Measurements from ENCODE around the gene PCNX1. TPM values are rescaled to one million over a fixed set of nuclear protein-coding genes. Genes with fewer than 3 reads are reported as not detected.

PCNX1 gene
- total and polyA plus RNA-seq, 4 donors: 5.2 to 103 (median 37.9) TPM

GRCh38 chr14:70893858-70894291 is 13.4 kb upstream of the PCNX1 start:
- no peaks in the 10 kb centered on the region for H3K27me3 ChIP-seq (ENCODE audit: control insufficient read depth in 3 of 3, insufficient read depth in 3 of 3, low read length in 2 of 3)
- ATAC-seq (ENCODE audit: insufficient read depth, low FRiP score): no peak
- TF ChIP-seq CTCF (IDR thresholded peaks at IDR 0.05; ENCODE audit: control extremely low read depth, extremely low read depth): no peak
- no peak overlapping the region for H3K9ac ChIP-seq (ENCODE audit: insufficient read depth in 1 of 2, low read length in 2 of 2)
- no peak overlapping the region for H3K4me3 ChIP-seq
- WGBS, 2 donors: 79 to 81% methylated on average over 5 of the region's 5 CpGs
- H3K27ac ChIP-seq (ENCODE audit: low read depth in 1 of 2, low read length in 1 of 2): no peak overlapping the region
- DNase-seq: no peak
- peaks cover 0 to 9% (median 3%) of the 10 kb centered on the region in 5 donors for H3K4me1 ChIP-seq (ENCODE audit: control insufficient read depth in 5 of 5, insufficient read depth in 5 of 5, low read length in 5 of 5)
- H3K9me3 ChIP-seq (ENCODE audit: control insufficient read depth in 4 of 4, insufficient read depth in 3 of 4, low read length in 3 of 4): no peaks in the 10 kb centered on the region
- no peaks in the 10 kb centered on the region for H3K36me3 ChIP-seq (ENCODE audit: control insufficient read depth in 4 of 4, insufficient read depth in 4 of 4, low read length in 4 of 4)

GRCh38 chr14:70894868-70895267 is 12.4 kb upstream of the PCNX1 start:
- Histone ChIP-seq H3K9ac (ENCODE audit: insufficient read depth in 1 of 2, low read length in 2 of 2) (no peak overlapping the region), H3K4me3 (no peak overlapping the region), H3K36me3 (ENCODE audit: control insufficient read depth in 4 of 4, insufficient read depth in 4 of 4, low read length in 4 of 4) (no peaks in the 10 kb centered on the region), H3K9me3 (ENCODE audit: control insufficient read depth in 4 of 4, insufficient read depth in 3 of 4, low read length in 3 of 4) (no peaks in the 10 kb centered on the region), H3K27ac (ENCODE audit: low read depth in 1 of 2, low read length in 1 of 2) (no peak overlapping the region), H3K4me1 (ENCODE audit: control insufficient read depth in 5 of 5, insufficient read depth in 5 of 5, low read length in 5 of 5) (peaks cover 0 to 9% (median 3%) of the 10 kb centered on the region in 5 donors), H3K27me3 (ENCODE audit: control insufficient read depth in 3 of 3, insufficient read depth in 3 of 3, low read length in 2 of 3) (no peaks in the 10 kb centered on the region)
- ATAC-seq (ENCODE audit: insufficient read depth, low FRiP score) (no peak), DNase-seq (no peak)
- no peak for TF ChIP-seq CTCF (IDR thresholded peaks at IDR 0.05; ENCODE audit: control extremely low read depth, extremely low read depth)
- 50 to 51% methylated on average over 2 of the region's 2 CpGs for WGBS, 2 donors

- no peak for ATAC-seq (ENCODE audit: insufficient read depth, low FRiP score)
- no peaks in the 10 kb centered on the region for H3K9me3 ChIP-seq (ENCODE audit: control insufficient read depth in 4 of 4, insufficient read depth in 3 of 4, low read length in 3 of 4)
- no peaks in the 10 kb centered on the region for H3K27me3 ChIP-seq (ENCODE audit: control insufficient read depth in 3 of 3, insufficient read depth in 3 of 3, low read length in 2 of 3)
- H3K4me1 ChIP-seq (ENCODE audit: control insufficient read depth in 5 of 5, insufficient read depth in 5 of 5, low read length in 5 of 5): peaks cover 0 to 9% (median 3%) of the 10 kb centered on the region in 5 donors
- H3K4me3 ChIP-seq: no peak overlapping the region
- H3K27ac ChIP-seq (ENCODE audit: low read depth in 1 of 2, low read length in 1 of 2): no peak overlapping the region
- TF ChIP-seq CTCF (IDR thresholded peaks at IDR 0.05; ENCODE audit: control extremely low read depth, extremely low read depth): no peak
- DNase-seq: no peak
- H3K9ac ChIP-seq (ENCODE audit: insufficient read depth in 1 of 2, low read length in 2 of 2): no peak overlapping the region
- no peaks in the 10 kb centered on the region for H3K36me3 ChIP-seq (ENCODE audit: control insufficient read depth in 4 of 4, insufficient read depth in 4 of 4, low read length in 4 of 4)
- WGBS, 2 donors: 93 to 100% methylated on average over 1 of the region's 1 CpG
Observed at GRCh38 chr14:70896317-70896716, 10.9 kb upstream of the PCNX1 start.

GRCh38 chr14:70896981-70897380 is 10.3 kb upstream of the PCNX1 start:
- no peak overlapping the region for H3K4me3 ChIP-seq
- WGBS, 2 donors: 94% methylated on average over 3 of the region's 3 CpGs
- no peak for TF ChIP-seq CTCF (IDR thresholded peaks at IDR 0.05; ENCODE audit: control extremely low read depth, extremely low read depth)
- ATAC-seq (ENCODE audit: insufficient read depth, low FRiP score) (no peak), DNase-seq (no peak)
- no peaks in the 10 kb centered on the region for H3K27me3 ChIP-seq (ENCODE audit: control insufficient read depth in 3 of 3, insufficient read depth in 3 of 3, low read length in 2 of 3)
- no peak overlapping the region for H3K27ac ChIP-seq (ENCODE audit: low read depth in 1 of 2, low read length in 1 of 2)
- no peaks in the 10 kb centered on the region for H3K9me3 ChIP-seq (ENCODE audit: control insufficient read depth in 4 of 4, insufficient read depth in 3 of 4, low read length in 3 of 4)
- H3K9ac ChIP-seq (ENCODE audit: insufficient read depth in 1 of 2, low read length in 2 of 2): no peak overlapping the region
- H3K36me3 ChIP-seq (ENCODE audit: control insufficient read depth in 4 of 4, insufficient read depth in 4 of 4, low read length in 4 of 4): no peaks in the 10 kb centered on the region
- H3K4me1 ChIP-seq (ENCODE audit: control insufficient read depth in 5 of 5, insufficient read depth in 5 of 5, low read length in 5 of 5): peaks cover 0 to 9% (median 3%) of the 10 kb centered on the region in 5 donors
